ENCODE data around the gene CYTH1.

DNA sequence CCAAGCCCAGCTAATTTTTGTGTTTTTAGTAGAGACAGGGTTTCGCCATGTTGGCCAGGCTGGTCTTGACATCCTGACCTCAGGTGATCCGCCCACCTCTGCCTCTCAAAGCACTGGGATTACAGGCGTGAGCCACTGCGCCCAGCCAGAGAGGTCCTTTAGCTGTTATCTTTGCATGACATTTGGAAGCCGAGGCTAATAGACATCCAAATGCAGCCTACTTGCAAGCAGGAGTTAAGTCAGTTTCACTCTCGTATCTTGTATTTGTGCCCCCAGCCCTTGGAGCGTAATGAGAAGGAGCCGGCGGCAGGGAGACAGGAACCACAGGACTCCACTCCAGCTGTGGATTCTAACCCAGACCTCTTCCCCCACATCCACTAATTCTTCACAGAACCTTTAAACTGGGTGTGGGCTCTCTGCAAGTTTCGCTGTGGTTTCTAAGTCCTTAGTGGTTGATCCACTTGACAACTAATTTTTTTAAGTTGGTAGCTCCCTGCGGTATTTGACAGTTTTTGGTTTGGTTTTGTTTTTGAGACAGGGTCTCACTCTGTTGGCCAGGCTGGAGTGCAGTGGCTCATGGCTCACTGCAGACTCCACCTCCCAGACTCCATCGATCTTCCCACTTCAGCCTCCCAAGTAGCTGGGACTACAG, 3.1 kb upstream of the CYTH1 start:
- no peak for TF ChIP-seq POLR2A (IDR thresholded peaks at IDR 0.05)
- TF ChIP-seq, protein P1, sequence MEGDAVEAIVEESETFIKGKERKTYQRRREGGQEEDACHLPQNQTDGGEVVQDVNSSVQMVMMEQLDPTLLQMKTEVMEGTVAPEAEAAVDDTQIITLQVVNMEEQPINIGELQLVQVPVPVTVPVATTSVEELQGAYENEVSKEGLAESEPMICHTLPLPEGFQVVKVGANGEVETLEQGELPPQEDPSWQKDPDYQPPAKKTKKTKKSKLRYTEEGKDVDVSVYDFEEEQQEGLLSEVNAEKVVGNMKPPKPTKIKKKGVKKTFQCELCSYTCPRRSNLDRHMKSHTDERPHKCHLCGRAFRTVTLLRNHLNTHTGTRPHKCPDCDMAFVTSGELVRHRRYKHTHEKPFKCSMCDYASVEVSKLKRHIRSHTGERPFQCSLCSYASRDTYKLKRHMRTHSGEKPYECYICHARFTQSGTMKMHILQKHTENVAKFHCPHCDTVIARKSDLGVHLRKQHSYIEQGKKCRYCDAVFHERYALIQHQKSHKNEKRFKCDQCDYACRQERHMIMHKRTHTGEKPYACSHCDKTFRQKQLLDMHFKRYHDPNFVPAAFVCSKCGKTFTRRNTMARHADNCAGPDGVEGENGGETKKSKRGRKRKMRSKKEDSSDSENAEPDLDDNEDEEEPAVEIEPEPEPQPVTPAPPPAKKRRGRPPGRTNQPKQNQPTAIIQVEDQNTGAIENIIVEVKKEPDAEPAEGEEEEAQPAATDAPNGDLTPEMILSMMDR (IDR thresholded peaks at IDR 0.05): no peak
